Retinal pigment epithelial cell (primary cell): ENCODE data around the gene CHCHD6.

ENCODE experiments used
- DNase-seq: peaks from one replicate; pipeline ENCODE4 v3.0.0-alpha.2; 2010; ENCODE audit warnings: low read depth
- H3K4me3 ChIP-seq: 2 replicates; pipeline ENCODE4 v1.5.1; 2011; ENCODE audit warnings: mild to moderate bottlenecking, low read length, control low read depth, moderate library complexity
- TF ChIP-seq, protein P1 (sequence below): conservative IDR thresholded peaks from 2 replicates; pipeline ENCODE4 v1.5.1; 2011; ENCODE audit warnings: low read depth, low read length, control low read depth, inconsistent platforms

Gene CHCHD6

DNA sequence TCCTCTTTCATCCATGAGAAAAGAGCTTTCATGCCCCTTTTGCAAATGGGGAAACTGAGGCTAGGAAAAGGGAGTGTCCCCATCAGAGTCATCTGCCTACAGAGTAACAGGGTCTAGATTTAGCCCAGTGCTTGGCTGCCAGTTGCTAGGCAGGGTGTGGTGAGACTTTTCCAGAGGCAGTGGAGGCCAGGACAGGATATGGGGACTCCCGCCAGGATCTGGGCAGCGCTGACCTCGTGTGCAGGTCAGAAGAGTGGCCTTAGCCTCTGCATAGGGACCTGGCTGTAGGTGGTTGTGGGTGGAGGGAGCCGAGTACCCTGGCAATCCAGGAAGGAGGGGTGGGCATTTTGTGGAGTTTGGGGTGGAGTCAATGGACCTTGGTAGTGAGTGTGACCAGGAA, 283.1 kb downstream of the CHCHD6 start:
- DNase-seq = no peak
- no peak overlapping the region for H3K4me3 ChIP-seq
- TF ChIP-seq, protein P1, sequence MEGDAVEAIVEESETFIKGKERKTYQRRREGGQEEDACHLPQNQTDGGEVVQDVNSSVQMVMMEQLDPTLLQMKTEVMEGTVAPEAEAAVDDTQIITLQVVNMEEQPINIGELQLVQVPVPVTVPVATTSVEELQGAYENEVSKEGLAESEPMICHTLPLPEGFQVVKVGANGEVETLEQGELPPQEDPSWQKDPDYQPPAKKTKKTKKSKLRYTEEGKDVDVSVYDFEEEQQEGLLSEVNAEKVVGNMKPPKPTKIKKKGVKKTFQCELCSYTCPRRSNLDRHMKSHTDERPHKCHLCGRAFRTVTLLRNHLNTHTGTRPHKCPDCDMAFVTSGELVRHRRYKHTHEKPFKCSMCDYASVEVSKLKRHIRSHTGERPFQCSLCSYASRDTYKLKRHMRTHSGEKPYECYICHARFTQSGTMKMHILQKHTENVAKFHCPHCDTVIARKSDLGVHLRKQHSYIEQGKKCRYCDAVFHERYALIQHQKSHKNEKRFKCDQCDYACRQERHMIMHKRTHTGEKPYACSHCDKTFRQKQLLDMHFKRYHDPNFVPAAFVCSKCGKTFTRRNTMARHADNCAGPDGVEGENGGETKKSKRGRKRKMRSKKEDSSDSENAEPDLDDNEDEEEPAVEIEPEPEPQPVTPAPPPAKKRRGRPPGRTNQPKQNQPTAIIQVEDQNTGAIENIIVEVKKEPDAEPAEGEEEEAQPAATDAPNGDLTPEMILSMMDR = no peak

DNA sequence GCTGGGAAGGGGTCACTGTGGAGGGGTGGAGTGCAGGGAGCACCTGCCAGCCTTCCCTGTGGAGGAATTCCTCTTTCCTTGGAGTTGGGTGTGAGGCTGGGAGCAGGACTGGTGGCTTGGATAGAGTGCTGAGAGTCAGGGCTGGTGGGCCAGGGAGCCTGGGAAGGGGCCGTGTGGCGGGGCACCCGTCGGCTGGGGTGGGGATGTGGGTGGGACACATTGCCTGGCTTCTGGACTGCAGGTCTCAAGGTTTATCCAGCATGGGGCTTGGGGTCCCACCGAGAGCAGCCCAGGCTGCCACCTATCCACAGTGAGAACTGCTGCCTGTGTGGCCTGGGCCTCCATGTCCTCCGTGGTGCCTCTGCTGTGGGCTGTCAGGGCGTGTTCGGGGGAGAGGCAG, 283.6 kb downstream of the CHCHD6 start:
- H3K4me3 ChIP-seq = no peak overlapping the region
- DNase-seq = no peak
- TF ChIP-seq, protein P1 = no peak

DNA sequence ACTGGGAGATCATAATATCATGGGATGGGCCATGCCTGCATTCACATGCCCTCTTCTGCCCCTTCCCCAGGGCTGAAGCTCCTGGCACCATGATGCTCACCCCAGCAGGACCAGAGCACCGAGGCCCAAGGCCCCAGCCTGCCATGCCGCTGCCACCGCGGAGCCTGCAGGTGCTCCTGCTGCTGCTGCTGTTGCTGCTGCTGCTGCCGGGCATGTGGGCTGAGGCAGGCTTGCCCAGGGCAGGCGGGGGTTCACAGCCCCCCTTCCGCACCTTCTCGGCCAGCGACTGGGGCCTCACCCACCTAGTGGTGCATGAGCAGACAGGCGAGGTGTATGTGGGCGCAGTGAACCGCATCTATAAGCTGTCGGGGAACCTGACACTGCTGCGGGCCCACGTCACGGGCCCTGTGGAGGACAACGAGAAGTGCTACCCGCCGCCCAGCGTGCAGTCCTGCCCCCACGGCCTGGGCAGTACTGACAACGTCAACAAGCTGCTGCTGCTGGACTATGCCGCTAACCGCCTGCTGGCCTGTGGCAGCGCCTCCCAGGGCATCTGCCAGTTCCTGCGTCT, 284.5 kb downstream of the CHCHD6 start:
- DNase-seq = no peak
- H3K4me3 ChIP-seq = no peak overlapping the region
- TF ChIP-seq, protein P1 = no peak

DNA sequence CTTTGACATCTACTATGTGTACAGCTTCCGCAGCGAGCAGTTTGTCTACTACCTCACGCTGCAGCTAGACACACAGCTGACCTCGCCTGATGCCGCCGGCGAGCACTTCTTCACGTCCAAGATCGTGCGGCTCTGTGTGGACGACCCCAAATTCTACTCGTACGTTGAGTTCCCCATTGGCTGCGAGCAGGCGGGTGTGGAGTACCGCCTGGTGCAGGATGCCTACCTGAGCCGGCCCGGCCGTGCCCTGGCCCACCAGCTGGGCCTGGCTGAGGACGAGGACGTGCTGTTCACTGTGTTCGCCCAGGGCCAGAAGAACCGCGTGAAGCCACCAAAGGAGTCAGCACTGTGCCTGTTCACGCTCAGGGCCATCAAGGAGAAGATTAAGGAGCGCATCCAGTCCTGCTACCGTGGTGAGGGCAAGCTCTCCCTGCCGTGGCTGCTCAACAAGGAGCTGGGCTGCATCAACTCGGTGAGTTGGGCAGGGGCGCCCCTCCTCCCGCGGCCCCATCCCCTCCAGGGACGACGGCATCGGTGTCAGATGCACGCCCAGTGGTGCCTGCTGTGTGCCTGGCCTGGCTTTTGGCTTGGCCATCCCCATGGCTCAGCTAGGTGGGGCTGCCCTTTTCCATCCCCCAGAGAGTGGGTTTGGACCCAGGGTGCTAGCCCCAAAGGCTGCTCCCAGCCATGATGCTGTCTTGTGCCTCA, 285.4 kb downstream of the CHCHD6 start:
- no peak overlapping the region for H3K4me3 ChIP-seq
- TF ChIP-seq, protein P1 = no peak
- DNase-seq = no peak

DNA sequence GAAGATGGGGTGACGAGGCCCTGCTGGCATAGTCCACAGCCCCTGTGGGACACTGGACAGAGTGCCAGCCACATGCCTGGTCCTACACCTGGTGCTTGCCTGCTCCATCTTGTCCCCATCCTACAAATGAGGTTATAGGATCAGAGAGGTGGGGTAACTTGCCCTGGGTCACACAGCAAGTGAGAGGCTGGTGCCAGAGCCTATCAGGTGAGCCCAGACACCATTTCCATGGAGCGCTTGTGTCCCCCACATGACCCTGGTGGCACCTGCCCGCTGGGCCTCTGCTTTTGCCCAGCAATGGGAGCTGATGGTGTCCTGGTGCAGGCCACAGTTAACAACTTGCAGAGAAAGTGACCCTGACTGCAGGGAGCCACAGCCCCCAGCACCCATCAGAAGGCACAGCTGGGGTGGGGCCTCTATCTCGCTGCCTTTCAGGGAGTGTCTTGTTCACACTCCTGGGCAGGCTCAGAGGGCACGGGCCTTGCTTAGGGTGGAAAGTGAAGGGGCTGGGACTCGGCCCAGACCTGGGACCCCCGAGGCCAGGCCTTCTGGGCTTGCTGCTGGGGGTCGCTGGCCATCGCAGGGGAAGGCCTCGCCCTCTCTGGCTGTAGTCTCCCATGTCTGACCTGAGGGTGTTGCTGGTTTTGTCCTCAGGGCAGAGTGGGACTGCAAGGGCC, 286.1 kb downstream of the CHCHD6 start:
- no peak for DNase-seq
- no peak overlapping the region for H3K4me3 ChIP-seq
- TF ChIP-seq, protein P1 = no peak

DNA sequence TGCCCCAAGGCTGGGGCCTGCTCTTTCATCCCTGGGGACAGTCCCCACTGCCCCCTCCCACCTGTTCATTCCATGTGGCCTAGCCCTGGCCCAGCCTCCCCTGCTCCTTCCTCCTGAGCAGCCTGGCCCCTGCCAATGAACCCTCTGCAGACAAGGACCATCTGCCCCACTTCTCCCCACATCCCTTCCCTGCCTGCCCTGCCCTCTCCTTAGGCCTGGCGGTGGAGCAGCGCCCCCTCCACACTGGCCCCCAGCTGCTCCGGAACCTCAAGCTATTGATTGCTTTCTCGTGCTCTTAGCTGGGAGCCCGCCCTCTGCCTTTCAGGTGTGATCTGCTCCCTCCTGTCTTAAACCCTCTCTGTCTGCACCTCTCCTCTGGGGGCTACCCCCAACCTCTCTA, 286.9 kb downstream of the CHCHD6 start:
- no peak for DNase-seq
- H3K4me3 ChIP-seq = no peak overlapping the region
- TF ChIP-seq, protein P1 = no peak
